C1 segment of cervical spinal cord (tissue), 14 donors: ENCODE results near the gene RHBDL1.
A peak's percentile ranks its signal among the peaks of the same experiment; 100 is the strongest.

ENCODE experiments used
- DNase-seq, 14 donors: peaks; one replicate each; lab custom pipeline; 2025; lab: John Stamatoyannopoulos, UW

Gene RHBDL1

GRCh38 chr16:717450-718245 is 42.2 kb downstream of the RHBDL1 start:
- peak in 2 of 14 donors; percentile 38 to 49 for DNase-seq

GRCh38 chr16:718389-718788 is 42.9 kb downstream of the RHBDL1 start:
- no peak for DNase-seq

- DNase-seq, result no peak
Observed at GRCh38 chr16:718922-719321, 43.5 kb downstream of the RHBDL1 start.

- DNase-seq, result peak in 2 of 14 donors; percentile 50 to 60
Observed at GRCh38 chr16:719815-720446, 44.5 kb downstream of the RHBDL1 start.

GRCh38 chr16:720447-720989 is 45.0 kb downstream of the RHBDL1 start:
- peak in 11 of 14 donors; percentile 48 to 89 (median 68) for DNase-seq

- DNase-seq, result peak in 13 of 14 donors; percentile 61 to 90 (median 77)
Observed at GRCh38 chr16:720990-721764, 45.7 kb downstream of the RHBDL1 start, which contains the start of gene ANTKMT. Gene ANTKMT, plus strand, starts transcription at chr16:721146. Its CDS starts 129 bp downstream, at chr16:721275.

- no peak for DNase-seq
Observed at GRCh38 chr16:721765-722540, 46.5 kb downstream of the RHBDL1 start.

GRCh38 chr16:722835-723633 is 47.6 kb downstream of the RHBDL1 start:
- DNase-seq, result no peak

GRCh38 chr16:723695-724094 is 48.2 kb downstream of the RHBDL1 start:
- no peak for DNase-seq

GRCh38 chr16:724188-725040 is 48.9 kb downstream of the RHBDL1 start:
- no peak for DNase-seq

GRCh38 chr16:725041-725376 is 49.5 kb downstream of the RHBDL1 start:
- no peak for DNase-seq

- DNase-seq, result no peak
Observed at GRCh38 chr16:725463-726187, 50.2 kb downstream of the RHBDL1 start.

- no peak for DNase-seq
Observed at GRCh38 chr16:726188-726437, 50.6 kb downstream of the RHBDL1 start.

- DNase-seq, result peak in 11 of 14 donors; percentile 29 to 82 (median 58)
Observed at GRCh38 chr16:726438-727290, 51.2 kb downstream of the RHBDL1 start, which contains the start of the genes CCDC78 and HAGHL. Gene CCDC78, minus strand, starts transcription at chr16:726443. Its CDS starts 76 bp downstream, at chr16:726367. Gene HAGHL, plus strand, starts transcription at chr16:727106. Its CDS starts 404 bp downstream, at chr16:727510.

- DNase-seq, result no peak
Observed at GRCh38 chr16:727291-727977, 52.0 kb downstream of the RHBDL1 start.
